Middle frontal gyrus (tissue), 1 donor: ENCODE results near the gene TMEM182.

Experiments used
- DNase-seq: peaks from one replicate; pipeline ENCODE4 v3.0.0-alpha.2; 2015; ENCODE audit warnings: low spot score; ENCODE audit errors: extremely low spot score

The TMEM182 gene, protein sequence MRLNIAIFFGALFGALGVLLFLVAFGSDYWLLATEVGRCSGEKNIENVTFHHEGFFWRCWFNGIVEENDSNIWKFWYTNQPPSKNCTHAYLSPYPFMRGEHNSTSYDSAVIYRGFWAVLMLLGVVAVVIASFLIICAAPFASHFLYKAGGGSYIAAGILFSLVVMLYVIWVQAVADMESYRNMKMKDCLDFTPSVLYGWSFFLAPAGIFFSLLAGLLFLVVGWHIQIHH

DNA sequence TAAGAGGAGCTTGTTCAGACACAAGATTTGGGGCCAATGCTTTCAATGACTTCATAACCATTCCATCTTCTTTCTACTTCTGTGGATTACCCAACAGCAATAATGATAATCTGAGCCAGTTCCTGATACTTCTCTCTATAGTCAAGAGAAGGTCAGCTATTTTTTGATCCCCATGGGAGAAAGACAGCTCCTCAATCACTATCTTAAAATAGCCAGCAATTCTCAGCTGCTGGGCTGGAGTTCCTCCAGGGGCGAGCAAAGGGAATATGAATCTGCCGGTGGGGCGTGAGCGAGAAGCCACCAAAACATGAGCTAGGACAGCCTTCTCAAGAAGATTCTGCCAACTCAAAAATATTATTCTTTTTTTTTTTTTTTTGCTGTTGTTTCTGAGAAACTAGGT is at the start of gene TMEM182:
Gene TMEM182, plus strand, starts transcription at position 269 of the 400 bp plus-strand sequence. CDS start 187 bp downstream, outside the sequence.
- DNase-seq: no peak

DNA sequence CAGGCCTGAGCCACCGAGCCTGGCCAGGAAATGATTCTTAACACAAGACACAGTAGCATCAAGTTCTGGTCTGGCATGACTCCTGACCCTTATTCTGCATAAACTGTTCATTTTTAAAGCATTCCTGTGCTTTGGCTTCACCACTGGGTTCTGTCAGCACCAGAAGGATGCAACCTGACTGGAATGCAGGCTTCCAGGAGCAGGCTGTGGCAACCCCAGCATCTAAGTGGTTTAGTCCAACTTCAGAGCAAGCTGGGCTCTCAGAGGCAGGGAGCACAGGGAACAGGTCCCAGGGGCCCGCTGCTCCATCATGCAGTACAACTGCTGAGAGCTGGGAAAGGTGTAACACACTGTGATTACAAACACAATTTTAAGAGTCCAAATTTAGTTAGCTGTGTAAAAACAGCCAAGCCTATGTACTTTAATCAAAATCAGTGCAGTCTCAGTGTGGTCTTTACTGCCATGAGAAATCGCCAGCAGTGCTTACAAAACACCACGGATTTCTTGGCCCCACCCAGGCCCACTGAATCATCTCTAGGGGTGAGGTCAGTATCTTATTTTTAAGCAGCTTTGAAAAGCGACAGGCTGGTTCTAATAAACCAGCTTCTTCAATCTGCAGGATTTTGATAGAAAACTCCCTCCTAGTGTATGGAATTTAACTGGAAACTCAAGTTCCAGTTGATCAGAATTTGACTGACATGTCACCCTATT is 44.4 kb upstream of the TMEM182 start:
- no peak for DNase-seq

DNA sequence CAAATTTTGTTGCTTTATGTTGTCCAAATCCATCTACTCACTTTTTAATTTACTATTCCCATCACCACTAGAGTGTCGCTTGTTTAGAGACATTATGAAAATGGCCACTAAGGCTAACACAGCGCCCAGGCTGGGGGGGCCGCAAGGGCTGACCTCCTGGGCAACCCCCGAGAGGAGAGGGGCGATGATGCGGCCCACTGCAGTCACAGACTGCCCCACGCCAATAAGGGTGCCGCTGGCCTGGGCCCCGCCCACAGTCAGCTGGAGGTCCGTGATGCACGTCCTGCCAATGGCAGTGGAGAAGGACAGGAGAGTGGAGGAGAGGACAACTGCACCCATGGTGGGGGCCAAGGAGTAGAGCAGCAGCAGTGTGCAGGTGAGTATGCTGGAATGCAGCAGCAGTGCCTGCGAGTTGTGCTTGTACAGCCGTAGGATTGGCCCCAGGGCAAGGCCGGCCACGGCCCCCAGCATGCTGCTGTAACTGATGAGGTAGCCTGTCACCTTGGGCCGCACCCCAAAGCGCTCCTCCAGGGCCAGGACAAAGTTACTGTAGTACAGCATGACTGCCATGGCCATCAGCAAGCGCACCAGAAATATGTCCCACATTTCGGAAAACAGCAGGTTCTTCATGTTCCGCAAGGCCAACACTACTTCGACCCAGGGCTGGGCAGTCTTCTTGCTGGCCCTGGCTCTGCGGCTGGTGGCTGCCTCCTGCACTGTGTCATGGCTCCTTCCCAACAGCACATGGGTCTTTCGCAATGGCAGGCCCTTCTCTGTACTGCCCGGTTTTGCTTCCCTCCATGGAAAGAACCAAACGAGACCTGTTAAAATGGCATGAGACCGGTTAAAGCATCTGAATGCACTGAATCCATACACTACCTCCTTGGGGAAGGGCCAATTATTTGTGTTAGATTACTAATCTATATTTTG is 43.2 kb upstream of the TMEM182 start:
- DNase-seq: no peak

DNA sequence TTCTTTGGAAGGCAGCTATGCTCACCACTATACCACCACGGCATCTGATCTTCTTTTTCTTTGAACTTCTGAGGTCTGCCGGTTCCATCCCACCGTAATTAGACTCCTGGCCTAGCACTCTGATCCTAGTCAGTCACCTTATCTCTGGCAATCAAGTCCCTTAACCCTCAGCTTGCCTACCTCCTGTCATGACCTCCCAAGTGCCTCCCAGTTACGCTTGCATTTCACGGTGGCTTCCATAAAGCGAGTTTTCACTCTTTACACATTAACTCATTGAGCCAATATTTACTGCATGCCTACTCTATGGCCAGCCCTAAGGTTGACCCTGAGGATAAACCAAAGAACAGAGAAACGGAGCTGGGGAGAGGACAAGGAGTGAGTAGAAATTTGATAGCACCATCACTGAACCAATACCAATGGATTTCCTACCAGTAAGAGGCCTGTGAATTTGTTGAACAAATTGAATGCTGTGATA is 37.8 kb upstream of the TMEM182 start:
- DNase-seq: no peak

DNA sequence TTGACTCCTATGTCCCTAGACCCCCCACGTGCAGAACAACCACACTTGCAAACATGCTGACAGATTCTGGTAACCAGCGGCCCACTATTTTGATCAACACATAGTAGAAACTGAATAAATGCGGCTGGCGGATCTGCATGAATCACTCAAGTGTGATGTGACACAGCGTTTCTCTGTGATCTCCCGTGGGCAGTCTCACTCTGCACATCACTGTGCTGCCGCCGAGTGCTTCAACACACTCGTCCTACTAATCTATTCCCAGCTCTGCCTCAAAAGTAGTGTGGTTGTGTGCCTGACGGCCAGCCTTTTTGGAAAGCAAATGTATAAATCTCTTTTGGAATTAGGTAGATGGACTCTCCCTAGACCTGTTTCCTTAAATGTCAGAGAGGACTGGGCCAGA is 37.3 kb upstream of the TMEM182 start:
- no peak for DNase-seq

DNA sequence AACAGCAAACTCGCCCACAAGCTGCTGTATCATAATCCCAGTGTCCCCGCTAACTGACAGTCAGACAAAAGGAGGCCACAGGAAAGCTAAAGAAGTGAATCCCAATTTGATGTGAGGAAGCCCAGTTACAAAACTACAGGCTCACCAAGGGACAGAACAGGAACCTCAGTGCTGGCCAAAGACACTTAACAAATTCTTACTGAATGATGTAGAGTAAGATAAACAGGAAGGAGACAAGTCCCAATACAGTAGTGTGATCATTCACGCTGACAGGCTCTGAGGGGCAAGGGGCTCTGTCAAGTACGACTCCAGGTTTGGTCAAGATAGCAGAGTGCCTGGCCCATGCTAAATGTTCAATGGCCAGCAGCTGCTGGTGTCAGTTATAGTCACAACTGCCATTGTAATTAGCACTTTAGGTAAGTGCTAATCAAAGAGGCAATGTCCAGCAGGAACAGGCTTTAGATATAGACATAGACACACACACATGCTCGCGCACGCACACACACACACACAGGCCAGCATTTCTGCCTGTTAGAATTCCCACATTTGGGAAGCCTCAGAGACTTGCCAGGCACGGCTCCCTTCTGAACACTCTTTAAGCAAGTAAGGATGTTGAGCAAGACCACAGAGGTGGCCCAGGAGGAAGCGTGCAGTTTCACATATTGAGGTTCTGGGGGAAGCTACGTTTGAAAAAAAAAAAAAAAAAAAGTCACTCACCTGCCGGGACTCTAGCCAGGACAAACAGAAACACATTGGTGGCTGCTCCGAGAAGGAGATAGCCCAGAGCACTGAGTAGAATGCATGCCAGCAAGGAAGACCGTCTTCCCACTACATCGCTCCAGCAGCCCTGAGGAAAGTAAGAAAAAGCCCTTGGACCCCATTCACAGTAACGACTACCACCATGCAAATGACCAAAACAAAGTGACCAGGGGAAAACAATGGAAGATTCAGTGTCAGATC is 35.4 kb upstream of the TMEM182 start:
- no peak for DNase-seq

DNA sequence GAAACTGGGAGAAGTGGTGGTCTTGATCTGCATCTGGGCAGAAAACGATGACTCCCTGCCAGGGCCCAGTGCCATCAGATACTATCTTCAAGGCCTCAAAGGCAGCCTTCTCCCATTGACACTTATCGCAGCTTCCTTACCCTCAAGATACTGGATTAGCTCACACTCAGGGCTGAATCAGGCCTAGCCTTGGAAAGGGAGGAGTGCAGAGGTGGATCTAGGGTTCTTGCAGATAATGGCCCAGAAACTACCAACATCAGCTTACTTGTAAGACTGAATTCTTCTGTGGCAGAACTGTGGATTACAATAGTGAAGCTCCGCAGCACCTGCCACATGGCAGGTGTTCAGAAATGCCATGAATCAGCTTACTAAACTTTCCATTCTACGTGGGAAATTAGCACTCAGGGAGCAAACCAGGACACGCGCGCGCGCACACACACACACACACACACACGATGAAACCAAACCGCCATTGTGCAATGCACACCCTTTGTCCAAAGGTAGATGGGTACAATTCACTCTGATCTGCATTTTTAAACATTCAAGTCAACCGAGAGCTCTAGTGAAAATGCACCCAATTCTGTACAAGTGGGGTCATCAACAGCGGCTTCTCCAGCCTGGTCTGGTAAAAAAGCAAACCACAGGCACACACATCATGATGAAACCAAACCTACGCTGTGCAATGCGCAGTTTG is 26.3 kb upstream of the TMEM182 start:
- DNase-seq: no peak

DNA sequence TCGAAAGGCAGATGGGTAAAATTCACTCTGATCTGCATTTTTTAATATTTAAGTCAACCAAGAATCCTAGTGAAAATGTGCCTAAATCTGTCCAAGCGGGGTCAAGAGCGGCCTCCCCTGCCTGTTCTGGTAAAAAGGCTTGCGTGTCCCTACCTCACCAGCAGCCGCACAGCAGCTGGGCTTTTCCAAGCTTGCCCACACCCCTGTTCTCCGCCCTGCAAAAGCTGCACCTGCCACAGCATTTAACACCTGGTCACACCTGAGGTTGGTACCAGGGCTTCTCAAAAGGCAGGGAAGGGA is 25.8 kb upstream of the TMEM182 start:
- DNase-seq: no peak

DNA sequence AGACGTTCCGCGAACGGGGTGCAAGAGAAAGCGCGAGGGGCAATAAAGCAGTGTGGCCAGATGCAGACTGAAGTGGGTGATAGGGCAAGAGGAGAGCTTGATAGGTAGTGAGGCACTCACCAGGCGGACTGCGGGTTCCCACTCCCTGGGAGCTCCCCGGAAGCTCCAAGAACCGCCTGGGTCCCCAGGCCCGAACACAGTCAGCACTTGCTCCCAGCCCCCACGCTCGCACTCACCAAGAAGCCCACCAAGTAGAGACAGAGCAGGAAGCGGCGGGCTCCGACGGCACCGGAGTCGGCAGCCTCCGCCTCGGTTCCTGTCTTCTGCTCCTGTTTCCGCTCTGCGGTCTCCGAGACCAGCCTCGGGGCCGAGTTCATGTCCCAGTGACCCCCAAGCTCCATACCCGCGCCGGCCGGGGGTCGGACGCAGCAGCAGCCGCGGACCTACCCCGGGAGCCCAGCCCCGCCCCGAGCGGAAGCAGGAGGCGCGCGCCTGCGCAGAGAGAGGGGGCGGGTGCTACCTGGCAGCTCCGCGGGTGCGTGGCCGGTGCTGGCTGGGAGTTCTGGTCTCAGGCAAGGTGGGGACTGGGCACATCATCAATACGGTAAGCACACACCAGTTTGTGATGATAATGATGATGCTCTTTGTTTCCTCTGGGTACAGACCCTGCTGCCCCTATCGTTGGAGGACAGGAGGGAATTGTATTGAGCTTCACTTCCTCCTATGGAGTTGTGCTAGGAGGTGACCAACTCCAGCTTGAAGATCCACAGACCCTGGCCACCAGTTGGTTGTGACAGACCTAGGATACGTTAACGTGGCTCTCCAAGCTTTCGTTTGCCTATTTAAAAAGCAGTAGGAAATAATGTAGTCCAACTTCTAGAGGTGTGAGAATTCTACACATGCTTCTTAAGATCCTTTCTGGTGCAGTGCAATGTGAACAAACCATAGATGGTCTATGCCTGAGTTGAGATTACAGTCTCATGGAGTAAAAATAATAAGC is 25.1 kb upstream of the TMEM182 start:
- peak; percentile 14 for DNase-seq

DNA sequence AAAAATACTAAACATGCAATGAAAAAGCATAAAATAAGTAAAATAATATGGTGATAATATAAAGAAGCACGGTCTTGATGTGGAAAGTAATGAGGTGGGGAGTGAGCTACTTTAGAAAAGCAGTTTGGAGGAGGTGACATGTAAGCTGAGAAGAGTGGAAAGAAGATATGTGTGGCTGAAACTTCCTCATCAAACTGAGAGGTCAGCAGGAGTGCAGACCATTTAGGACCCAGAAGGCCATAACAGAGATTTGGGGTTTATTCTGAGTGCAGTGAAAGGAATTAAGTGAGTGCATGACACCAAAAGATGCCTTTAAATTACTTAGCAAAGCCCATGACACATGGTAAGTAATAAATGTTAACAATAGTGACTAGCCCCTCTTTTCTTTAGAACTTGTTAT is 24.4 kb upstream of the TMEM182 start:
- DNase-seq: no peak

DNA sequence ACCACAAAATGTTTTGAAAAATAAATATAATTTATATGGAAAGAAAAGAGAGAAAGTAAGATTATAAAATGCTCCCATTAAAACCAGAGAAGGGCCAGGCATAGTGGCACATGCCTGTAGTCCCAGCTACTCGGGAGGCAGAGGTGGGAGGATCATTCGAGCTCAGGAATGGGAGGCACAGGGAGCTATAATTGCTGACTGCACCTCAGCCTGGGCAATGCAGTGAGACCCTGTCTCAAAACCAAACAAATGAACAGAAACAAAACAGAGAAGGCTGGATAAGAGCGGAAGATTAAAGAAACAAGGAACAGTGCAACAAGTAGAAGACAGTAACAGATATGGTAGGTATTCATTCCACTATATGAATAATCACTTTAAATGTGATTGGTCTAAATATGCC is 18.6 kb upstream of the TMEM182 start:
- DNase-seq: no peak

DNA sequence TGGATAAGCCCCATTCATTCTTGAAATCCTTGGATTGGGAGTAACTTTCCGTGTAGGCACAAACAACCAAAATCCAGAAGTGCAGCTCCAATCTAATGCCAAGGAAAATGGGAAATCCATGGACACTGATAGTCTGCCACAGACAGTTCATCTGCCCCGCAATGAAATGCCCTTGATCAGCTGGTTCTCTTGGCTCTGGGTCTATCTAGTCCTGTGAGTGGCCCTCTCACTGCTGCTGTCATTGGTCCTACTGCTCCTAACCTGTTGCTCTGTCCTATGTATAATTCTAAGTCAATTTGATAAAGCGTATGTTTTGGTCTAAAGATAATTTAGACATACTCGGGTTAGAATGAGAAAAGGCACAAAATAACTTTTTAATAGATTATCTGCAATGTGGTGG is 13.7 kb upstream of the TMEM182 start:
- DNase-seq: no peak

DNA sequence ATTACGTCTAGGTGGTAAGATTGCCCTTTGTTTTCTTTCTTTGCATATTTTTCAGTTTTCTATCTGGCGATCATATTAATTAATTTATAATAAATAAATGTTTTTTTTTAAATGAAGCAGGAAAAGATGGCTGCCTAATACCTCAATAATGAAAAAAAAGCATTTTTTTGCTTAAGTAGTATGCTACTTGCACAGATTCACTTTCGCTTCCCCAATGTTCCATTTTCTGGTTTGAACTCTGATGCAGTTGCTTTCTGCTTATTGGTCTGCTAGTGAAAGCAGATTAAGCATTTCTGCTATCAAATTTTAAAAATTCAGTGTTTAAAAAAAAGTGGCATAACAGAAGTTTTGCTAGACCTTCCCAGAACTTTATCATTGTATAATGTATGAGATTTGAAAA is 11.9 kb upstream of the TMEM182 start:
- no peak for DNase-seq

DNA sequence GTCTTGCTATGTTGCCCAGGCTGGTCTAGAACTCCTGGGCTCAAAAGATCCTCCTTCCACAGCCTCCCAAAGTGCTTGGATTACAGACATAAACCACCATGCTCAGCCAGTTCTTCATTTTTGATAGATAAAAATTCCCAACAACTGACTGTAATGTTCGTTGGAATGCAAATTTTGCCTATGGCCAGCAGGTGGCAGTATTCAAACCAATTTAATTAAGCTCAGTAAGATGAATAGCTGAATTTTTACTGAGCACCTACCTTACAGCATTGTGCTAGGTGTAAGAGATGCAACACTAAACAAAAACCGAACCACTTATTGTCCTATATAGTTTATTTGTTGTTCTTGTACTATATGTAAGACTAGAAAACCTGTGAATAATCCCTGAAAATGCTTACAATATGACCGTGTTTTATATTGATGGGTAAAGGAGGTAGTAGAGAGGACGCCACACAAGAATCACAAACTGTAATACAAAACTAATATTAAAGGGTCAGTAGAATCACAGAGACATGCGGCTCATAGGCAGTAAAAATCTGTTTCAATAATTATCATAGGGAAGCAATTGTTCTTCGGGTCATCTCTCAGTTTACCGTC is 8.2 kb upstream of the TMEM182 start:
- peak; percentile 62 for DNase-seq

DNA sequence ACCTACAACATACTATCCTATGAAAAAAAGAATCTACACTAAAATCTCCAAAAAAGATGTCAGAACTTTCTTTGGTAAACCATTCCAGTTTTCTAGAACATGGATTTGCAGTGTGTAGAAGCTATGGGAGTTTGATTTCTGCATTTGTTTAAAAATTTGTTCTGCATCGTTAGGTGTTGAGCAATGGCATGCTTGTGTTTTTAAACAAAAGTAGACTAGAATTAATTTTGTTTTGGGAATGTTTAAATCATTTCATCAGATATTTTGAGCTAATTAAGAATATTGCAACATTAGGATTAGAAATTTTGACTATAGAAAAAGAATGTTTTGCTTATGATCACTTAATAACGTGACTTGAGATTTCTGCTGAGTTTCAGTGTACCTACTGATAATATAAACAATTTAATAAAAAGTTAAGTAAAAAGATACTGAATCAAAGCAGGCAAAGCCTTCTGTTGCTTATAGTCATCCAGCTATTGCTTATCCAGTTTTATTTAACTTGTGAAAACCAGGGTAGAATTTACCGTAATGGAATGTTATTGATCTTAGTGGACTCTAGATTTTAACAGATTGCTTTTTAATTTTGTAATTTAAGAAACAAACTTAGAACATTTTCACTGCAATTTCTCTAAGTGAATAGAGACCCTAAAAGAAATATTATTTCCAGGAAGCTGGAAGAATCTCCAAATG is 7.2 kb upstream of the TMEM182 start:
- no peak for DNase-seq

DNA sequence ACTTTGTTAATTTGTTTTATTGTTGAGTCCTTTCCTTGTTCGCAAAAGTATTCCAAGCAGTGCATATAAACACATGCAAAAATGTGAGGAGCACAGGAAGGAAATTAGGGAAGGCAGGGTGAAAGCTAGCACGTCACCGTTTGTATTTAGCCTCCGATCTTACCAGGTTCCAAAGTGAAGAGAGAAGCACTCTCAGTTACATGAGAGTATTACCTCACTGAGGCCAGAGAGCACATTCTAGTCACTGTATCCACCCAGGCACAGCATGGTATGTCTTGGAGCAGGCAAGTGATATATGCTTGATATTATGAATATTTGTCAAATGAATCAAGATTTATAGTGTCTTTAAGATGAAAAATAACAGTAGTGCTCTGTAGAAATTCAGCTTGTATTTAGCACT is 6.5 kb upstream of the TMEM182 start:
- no peak for DNase-seq

DNA sequence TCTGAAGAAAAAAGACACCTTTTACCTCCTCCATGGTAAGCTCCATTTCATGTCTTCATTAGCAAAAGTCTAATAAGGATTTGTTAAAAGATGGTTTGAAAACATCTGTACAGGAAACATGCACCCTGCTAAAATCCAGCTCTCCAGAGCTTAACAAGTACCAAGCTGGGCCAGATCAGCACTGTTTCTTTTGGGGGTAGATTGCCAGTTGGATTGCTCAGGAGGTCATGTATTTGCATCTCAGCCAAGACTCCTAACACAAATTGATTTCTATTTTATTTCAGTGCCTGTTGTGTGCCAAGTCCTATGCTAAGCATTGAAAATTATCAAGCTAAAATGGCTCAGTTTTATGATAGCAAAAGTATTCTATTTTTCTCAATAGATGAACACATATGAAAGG is 3.4 kb upstream of the TMEM182 start:
- no peak for DNase-seq

DNA sequence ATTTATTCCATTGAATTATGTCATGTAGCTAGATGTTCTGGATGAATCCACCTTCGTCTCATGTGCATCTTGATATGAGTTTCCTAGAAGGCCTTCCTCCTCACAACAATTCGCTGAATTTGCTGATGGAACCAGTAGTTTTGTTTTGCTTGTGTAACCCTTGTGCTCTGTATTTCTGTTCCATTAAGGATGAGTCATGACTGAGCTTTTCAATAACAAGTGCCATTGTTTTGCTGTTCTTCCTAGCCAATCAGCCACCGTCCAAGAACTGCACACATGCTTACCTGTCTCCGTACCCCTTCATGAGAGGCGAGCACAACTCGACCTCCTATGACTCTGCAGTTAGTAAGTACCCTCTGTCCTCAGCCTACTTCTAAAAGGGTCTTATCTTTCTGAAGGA is 2.3 kb downstream of the TMEM182 start:
- DNase-seq: no peak
